Activated naive CD8-positive, alpha-beta T cell treated with anti-CD3 and anti-CD28 coated beads, Interleukin-2, amount 50 U/mL, for 16 hours (primary cell): ENCODE measurements around the gene CISD3.
"Not testable (repeated sequence)": the region's sequence is repeated elsewhere in the genome, so short reads cannot be mapped to it uniquely, and the experiment has no call there.

Experiments used
- DNase-seq: peaks from one replicate; pipeline ENCODE4 v3.0.0-alpha.2; 2020; ENCODE audit warnings: low read depth, low spot score

The CISD3 gene

DNA sequence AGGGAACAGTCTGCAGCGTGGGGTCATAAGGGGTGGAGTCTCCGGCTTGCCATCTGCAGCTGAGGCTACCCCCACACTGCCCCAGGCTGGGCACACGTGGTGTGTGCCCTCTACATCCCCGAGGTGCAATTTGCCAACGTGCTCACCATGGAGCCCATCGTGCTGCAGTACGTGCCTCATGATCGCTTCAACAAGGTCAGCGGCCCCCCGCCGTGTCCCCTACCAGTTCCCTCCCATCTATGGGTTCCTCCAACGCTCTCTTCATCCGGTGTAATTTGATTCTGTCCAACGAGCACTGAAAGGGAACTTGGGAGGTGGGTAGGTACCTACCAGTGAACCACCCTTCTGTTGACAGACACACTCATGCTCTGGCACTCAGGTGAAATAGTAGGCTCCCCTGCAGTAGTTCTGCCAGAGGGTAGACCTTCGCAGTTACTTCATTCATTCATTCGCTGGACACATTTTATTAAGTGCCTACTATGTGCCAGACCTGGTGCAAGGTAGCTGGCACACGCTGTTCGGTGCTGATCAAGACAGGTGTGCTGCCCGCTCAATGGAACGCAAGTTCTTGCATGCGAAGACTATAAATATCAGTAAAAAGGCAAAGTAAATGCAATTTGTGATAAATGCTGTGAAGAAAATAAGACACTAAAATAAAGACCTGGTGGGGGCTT, 22.3 kb upstream of the CISD3 start:
- no peak for DNase-seq

DNA sequence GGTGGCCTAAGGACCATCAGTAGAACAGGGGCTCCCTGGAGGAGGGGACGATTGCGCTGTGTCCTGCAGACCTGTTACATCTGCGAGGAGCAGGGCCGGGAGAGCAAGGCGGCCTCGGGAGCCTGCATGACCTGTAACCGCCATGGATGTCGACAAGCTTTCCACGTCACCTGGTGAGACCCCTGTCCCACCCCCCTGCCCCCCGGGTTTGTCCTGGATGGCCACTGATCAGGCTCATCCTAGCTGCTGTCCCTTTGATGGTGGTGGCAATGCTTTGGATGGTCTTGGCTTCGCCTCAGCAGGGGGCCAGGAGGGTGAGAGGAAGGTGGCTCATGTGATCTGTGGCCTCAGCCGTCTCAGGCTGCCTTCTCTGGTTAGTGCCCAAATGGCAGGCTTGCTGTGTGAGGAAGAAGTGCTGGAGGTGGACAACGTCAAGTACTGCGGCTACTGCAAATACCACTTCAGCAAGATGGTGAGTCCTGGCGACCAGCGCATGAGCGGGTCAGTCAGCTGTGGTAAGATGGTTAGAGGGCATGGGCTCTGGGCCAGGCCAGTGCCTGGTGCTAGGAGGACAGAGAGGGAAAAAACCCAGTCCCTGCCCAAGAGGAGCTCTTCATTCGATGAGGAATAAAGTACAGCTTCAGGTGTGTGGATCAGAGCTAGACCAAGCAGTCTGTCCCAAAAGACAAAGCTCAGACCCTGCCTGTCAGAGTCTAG, 20.9 kb upstream of the CISD3 start:
- no peak for DNase-seq

DNA sequence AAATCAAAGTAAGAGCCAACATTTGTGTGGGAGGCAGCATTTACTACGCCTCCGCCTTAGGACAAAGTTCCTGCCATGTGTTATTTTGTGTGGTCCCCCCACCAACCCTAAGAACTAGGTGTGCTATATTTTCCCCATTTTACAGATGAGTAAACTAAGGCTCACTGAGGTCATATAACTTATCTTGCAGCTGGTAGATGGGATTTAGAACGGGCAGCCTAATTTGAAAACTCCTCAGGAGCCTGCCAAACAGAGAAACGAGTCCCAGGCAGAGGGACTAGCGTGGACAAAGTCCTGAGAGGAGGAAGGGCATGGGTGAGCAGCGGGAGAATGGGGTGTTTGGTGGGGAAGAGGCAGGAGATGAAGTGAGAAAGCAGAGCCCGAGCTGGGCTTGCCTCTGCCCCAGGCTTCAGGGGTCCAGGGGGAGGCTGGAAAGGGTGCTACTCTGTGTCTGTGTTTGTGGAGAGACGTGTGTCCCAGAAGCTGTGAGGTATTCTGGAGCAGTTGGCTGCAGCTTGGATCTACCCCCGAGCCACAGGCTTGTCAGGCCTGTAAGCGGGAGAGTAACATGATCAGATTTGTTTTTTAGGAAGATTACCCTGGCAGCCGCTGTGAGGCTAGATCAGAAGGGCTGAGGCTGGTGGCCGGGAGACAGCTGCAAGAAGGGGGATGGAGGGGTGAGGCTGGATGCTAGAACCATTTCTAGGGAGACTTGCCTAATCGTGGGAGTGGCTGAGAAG, 20.1 kb upstream of the CISD3 start:
- DNase-seq: no peak

DNA sequence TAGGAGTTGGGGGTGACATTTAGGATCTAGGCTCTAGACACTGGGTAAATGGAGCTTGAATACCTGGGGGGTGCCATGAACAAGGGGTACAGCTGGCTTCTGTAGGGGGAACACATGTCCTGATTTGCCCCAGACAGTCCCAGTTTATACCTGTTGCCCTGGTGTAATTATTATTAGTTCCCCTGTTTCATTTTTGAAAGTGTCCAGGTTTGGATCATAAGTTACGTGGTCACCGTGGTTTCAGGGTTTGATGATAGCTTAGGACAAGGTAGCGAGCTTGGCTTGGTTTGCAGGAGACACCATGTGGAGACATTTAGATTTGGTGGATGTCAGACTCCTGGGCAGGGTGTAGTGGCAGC, 19.6 kb upstream of the CISD3 start:
- DNase-seq: no peak

DNA sequence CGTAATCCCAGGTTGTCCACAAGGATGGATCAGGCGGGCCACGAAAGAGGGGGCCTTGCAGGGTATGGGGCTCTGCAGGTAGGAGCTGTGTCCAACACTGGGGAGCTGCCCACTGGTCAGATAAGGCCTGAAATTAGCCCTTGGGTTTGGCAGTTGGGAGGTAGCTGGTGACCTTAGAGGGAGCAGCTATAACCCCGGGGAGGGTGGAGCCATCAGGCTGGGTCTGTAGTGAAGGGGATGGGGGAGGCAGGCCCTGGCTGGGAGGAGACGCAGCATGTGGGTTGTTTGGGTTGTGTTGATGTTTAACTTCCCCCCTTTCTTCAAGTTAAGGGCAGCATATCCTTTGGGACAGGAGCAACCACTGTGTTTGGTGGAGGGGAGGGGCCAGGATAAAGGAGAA, 19.2 kb upstream of the CISD3 start:
- DNase-seq: no peak

- no peak for DNase-seq
Measured at GRCh38 chr17:38711792-38712571, 18.2 kb upstream of the CISD3 start.

DNA sequence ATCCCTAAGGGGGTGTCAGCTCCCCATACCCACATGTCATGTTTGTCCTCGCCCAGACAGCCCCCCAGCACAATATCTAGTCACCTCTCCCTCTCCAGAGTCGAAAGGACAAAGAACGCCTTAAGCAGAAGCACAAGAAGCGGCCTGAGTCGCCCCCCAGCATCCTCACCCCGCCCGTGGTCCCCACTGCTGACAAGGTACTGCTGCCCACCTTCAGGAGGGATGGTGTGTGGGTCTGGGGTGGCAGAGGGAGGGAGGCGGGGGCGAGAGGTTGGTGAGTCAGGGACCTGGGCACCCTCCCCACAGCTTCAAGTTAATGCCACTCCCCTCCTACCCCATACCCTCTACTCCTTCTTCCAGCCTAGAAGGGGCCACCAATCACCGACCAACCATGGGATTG, 17.5 kb upstream of the CISD3 start:
- no peak for DNase-seq

DNA sequence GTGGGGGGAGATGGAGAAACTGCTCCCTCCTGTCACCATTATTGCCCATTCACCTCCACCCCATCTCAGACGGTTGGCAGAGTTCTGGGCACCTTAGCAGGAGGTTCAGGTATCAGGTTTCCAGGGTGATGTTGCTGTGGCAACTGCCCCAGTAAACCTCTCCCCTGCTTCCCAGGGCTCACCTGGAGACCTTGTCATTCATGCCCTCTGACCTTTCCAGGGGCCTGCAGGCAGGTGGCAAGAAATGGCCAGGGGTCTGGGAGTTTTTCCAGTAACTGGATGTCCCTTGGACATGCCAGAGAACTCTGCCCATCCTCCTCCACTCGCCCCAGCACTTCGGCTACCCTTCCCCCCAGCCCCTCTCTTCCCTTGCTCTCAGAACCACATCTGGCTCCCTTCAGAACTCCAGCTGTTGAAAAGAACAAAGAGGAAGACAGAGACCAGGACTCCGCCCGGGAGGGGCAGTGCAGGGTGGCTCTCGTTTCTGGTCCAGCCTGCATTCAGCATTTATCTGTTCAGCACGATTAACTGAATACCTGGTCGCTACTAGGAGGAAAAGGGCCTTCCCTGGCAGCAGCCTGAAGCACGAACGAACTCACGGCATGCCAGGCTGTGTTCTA, 16.6 kb upstream of the CISD3 start:
- DNase-seq: no peak

DNA sequence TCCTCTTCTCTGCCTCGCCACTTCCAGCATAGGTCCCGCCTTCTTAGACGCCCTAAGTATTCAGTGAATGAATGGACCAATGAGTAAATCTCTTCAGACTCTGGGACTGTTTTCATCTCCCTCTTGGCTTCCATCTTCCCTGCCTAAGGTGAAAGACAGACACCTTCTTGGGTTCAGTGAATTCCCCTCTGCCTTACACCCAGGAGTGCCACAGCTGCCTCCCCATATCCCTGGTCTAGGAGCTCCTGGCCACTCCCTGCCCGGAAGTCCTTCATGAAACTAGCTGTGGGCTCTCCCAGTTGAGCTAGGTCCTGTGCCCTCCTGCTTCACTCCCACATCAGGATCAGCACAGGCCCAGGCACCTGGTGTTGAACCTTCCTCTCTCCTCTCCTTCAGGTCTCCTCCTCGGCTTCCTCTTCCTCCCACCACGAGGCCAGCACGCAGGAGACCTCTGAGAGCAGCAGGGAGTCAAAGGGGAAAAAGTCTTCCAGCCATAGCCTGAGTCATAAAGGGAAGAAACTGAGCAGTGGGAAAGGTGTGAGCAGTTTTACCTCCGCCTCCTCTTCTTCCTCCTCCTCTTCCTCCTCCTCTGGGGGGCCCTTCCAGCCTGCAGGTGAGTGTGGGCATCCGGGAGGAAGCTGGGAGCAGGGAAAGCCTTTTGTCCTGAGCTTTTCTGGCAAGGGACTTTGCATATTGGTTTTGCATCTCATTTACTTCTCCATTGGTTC, 14.8 kb upstream of the CISD3 start:
- no peak for DNase-seq

DNA sequence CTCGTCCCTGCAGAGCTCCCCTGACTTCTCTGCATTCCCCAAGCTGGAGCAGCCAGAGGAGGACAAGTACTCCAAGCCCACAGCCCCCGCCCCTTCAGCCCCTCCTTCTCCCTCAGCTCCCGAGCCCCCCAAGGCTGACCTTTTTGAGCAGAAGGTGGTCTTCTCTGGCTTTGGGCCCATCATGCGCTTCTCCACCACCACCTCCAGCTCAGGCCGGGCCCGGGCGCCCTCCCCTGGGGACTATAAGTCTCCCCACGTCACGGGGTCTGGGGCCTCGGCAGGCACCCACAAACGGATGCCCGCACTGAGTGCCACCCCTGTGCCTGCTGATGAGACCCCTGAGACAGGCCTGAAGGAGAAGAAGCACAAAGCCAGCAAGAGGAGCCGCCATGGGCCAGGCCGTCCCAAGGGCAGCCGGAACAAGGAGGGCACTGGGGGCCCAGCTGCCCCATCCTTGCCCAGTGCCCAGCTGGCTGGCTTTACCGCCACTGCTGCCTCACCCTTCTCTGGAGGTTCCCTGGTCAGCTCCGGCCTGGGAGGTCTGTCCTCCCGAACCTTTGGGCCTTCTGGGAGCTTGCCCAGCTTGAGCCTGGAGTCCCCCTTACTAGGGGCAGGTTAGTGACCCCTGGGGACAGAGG, 13.7 kb upstream of the CISD3 start:
- no peak for DNase-seq

DNA sequence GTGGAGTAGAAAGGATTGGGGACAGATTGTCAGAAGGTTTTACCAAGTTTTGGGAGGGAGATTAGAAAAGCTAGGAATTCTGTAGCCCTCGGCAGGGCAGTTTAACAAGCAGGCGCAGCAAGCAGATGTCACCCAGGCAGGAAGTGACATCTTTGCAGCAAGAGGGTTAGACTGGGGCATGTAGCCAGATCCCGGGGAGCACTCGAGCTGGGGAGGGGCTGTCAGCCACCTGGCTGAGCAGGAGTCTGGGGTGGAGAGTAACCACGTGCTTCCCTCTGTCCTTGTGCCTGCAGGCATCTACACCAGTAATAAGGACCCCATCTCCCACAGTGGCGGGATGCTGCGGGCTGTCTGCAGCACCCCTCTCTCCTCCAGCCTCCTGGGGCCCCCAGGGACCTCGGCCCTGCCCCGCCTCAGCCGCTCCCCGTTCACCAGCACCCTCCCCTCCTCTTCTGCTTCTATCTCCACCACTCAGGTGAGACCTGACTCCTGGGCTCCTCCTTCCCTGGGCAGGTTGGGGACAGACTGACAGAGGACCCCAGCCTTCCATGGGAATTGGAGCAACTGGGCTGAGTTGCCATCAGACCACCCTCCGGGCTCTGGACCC, 12.9 kb upstream of the CISD3 start:
- DNase-seq: no peak

GRCh38 chr17:38719289-38719942, 10.7 kb upstream of the CISD3 start:
- DNase-seq: no peak

DNA sequence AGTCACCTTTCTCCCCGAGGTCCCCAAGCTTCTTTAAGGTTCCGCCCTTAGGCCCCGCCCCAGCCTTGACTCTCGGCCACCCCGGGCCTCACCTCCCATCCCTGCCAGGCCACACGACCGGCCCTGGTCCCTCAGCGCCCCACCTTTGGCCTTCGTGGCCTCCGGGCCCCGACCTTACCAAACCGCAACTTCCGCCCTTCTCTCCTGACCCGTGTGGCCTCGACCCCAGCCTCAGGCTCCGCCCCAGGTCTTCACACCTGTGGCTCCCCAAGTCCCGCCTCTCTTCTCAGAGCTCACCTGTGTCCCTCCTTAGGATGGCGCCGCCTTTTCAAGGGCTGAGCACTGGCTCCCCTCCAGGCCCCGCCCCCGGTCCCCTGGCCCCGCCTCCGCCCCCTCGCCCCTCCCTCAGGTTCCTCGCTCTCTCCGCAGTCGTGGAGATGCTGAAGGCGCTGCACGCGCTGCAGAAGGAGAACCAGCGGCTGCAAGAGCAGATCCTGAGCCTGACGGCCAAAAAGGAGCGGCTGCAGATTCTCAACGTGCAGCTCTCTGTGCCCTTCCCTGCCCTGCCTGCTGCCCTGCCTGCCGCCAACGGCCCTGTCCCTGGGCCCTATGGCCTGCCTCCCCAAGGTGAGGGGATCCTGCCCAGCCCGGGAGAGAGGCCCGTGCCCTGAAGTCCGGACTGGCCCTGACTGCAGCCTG, 10.0 kb upstream of the CISD3 start:
- DNase-seq: no peak

GRCh38 chr17:38720941-38721340, 9.2 kb upstream of the CISD3 start:
- no peak for DNase-seq

- no peak for DNase-seq
Measured at GRCh38 chr17:38721802-38722201, 8.3 kb upstream of the CISD3 start.

DNA sequence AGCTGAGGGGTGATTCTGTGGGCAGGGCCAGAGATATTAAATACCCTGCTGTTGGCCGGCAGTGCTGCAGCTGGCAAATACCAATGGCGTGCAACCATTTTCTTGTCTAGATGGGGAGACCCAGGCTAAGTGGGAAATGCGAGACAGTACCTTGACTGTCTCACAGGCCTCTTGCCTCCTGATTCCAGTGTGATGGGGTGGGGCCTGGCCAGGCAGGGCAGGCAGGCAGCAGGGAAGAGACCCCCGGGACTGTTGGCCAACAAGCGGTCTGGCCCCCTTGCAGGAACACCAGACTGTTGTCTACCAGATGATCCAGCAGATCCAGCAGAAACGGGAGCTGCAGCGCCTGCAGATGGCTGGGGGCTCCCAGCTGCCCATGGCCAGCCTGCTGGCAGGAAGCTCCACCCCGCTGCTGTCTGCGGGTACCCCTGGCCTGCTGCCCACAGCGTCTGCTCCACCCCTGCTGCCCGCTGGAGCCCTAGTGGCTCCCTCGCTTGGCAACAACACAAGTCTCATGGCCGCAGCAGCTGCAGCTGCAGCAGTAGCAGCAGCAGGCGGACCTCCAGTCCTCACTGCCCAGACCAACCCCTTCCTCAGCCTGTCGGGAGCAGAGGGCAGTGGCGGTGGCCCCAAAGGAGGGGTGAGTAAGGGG, 5.7 kb upstream of the CISD3 start:
- no peak for DNase-seq

DNA sequence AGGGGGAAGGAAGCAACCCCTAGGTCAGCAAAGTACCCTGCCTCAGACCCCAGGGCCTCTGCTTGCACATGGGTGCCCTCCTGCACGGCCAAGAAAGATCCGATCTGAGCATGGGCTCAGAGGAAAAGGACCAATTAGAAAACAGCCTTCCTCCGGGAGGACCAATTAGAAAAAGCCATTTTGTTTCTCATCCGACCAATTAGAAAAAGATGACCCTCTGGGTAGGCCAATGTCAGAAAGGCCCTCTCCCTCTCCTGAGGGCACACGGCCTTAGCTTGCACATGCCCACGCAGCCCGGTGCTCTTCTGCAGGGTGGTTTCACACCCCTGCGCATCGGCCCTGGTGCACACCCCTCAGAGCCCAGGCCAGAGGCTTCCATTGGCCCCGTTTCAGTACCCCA, 5.1 kb upstream of the CISD3 start:
- no peak for DNase-seq

DNA sequence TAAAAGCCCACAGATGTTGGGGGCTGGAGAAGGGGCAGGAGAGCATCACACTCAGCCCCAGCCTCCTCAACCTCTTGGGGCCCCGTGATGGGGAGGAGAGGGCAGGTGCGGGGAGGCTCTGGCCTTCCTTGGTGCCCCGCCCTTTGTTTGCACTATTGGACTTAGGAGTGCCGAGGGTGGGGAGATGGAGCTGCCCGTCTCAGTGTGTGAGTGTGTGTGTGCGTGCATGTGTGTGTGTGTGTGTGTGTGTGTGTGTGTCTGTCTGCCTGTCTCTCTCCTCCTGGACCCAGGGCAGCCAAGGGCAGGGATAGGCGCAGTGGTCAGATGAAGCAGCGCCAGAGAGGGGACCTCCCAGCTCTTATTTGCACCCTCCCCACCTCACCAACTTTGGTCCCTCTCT, 4.0 kb upstream of the CISD3 start:
- not testable (repeated sequence) for DNase-seq
